DND-41 (cell line): ENCODE measurements around the gene COQ10A.

Source experiments
- CTCF ChIP-seq: IDR thresholded peaks from 2 replicates; pipeline ENCODE4 v1.5.1; 2012; ENCODE audit warnings: borderline replicate concordance, low read length, moderate library complexity, mild to moderate bottlenecking; ENCODE audit not compliant: poor library complexity, severe bottlenecking; ENCODE audit errors: extremely low read depth
- EZH2 ChIP-seq: IDR thresholded peaks from 3 replicates; pipeline ENCODE4 v1.6.1; 2012; ENCODE audit warnings: borderline replicate concordance, low read depth, mild to moderate bottlenecking, moderate library complexity, low read length, inconsistent platforms; ENCODE audit not compliant: severe bottlenecking

- TF ChIP-seq CTCF (no peak), EZH2 (no peak)
Observed at GRCh38 chr12:56257491-56258067, 9.2 kb upstream of the COQ10A start.
